MCF 10A (cell line): ENCODE results near the gene SNRPD2. TPM values are rescaled to one million over a fixed set of nuclear protein-coding genes. Genes with fewer than 3 reads are reported as not detected.

Experiments
- BruUV-seq: library from RNA; stranded (reverse); fragments of 400-500 nt; replicated peaks from 2 replicates; lab custom pipeline; 2021; lab: Mats Ljungman, UMichigan
- CTCF ChIA-PET: fragments of 300-600 bp; sonication (Branson Sonifier 250); formaldehyde crosslinking; extraction: SDS; loops from one replicate; lab custom pipeline; 2021; ENCODE audit warnings: antibody characterized with exemption, inconsistent platforms; lab: Yijun Ruan, JAX
- POLR2A ChIA-PET: fragments of 300-600, 350-650 bp; sonication (Branson Sonifier 250); formaldehyde crosslinking; extraction: SDS; loops from one replicate; lab custom pipeline; 2020; ENCODE audit warnings: antibody characterized with exemption, inconsistent platforms; lab: Yijun Ruan, JAX
- DNase-seq: peaks from one replicate; pipeline ENCODE4 v3.0.0-alpha.2; 2018; ENCODE audit not compliant: unreplicated experiment
- H3K27ac Mint-ChIP-seq: one replicate; pipeline ENCODE4 v1.8.0; 2022; ENCODE audit warnings: mild to moderate bottlenecking, low read depth, mixed read lengths; ENCODE audit not compliant: unreplicated experiment
- H3K27me3 Mint-ChIP-seq: one replicate; pipeline ENCODE4 v1.8.0; 2022; ENCODE audit warnings: mixed read lengths; ENCODE audit not compliant: insufficient read depth, unreplicated experiment
- H3K36me3 Mint-ChIP-seq: one replicate; pipeline ENCODE4 v1.8.0; 2022; ENCODE audit warnings: mild to moderate bottlenecking, moderate library complexity, mixed read lengths; ENCODE audit not compliant: insufficient read depth, unreplicated experiment
- H3K4me1 Mint-ChIP-seq: one replicate; pipeline ENCODE4 v1.8.0; 2022; ENCODE audit warnings: mixed read lengths; ENCODE audit not compliant: insufficient read depth, unreplicated experiment
- H3K4me3 Mint-ChIP-seq: one replicate; pipeline ENCODE4 v1.8.0; 2022; ENCODE audit warnings: mild to moderate bottlenecking, moderate library complexity, mixed read lengths; ENCODE audit not compliant: unreplicated experiment
- H3K9me3 Mint-ChIP-seq: one replicate; pipeline ENCODE4 v1.8.0; 2022; ENCODE audit warnings: mixed read lengths; ENCODE audit not compliant: unreplicated experiment
- CTCF ChIP-seq: fragments of 200-600 bp; IDR thresholded peaks from one replicate; pipeline ENCODE4 v1.8.0; 2022; ENCODE audit warnings: antibody characterized with exemption, mild to moderate bottlenecking; ENCODE audit not compliant: unreplicated experiment
- intact Hi-C: fragments of 100-400 bp; cut with micrococcal nuclease; formaldehyde crosslinking; loops from 2 replicates; pipeline ENCODE4 v1.14.1; 2022
- total RNA-seq: library from RNA; stranded (reverse); gene quantifications from 2 replicates; pipeline ENCODE4 v1.2.3, GENCODE V29; 2022

Gene SNRPD2
- total RNA-seq, 1 experiment from 2014 or later: 406 TPM

- DNase-seq: no peak
- Mint-ChIP-seq H3K27ac (no peak overlapping the region), H3K36me3 (no peaks in the 10 kb centered on the region), H3K9me3 (no peaks in the 10 kb centered on the region), H3K27me3 (no peaks in the 10 kb centered on the region), H3K4me1 (peaks cover 24% of the 10 kb centered on the region), H3K4me3 (peak overlapping the region; percentile 61)
- no TSS peak for BruUV-seq
- ChIA-PET POLR2A (interaction anchor here (0.7 to 1.7 kb wide), 5 partner anchors 16 to 62 kb away, joined by 3 to 9 read pairs (median 5); partner anchors contain the start of genes GIPR, QPCTL and SNRPD2), CTCF (interaction anchor here (0.6 to 1.1 kb wide), 5 partner anchors 35 to 96 kb away, joined by 3 to 7 read pairs (median 4); no protein-coding TSS in a partner anchor)
- intact Hi-C loops: no loop called here
- TF ChIP-seq CTCF: no peak
Measured at GRCh38 chr19:45646345-45646698, 45.4 kb downstream of the SNRPD2 start.

- peaks cover 29% of the 10 kb centered on the region for H3K4me1 Mint-ChIP-seq
- no peak for TF ChIP-seq CTCF
- ChIA-PET POLR2A (interaction anchor here (0.7 to 1.7 kb wide), 6 partner anchors 15 to 62 kb away, joined by 3 to 9 read pairs (median 4); partner anchors contain the start of genes GIPR, QPCTL and SNRPD2), CTCF (interaction anchor here (0.6 to 1.1 kb wide), 6 partner anchors 35 to 160 kb away, joined by 3 to 7 read pairs (median 4); no protein-coding TSS in a partner anchor)
- intact Hi-C loops: no loop called here
- H3K27me3 Mint-ChIP-seq: no peaks in the 10 kb centered on the region
- peak overlapping the region; percentile 61 for H3K4me3 Mint-ChIP-seq
- peaks cover 3% of the 10 kb centered on the region for H3K36me3 Mint-ChIP-seq
- DNase-seq: peak; percentile 81
- H3K9me3 Mint-ChIP-seq: no peaks in the 10 kb centered on the region
- no peak overlapping the region for H3K27ac Mint-ChIP-seq
- no TSS peak for BruUV-seq
Measured at GRCh38 chr19:45645631-45646344, 46.0 kb downstream of the SNRPD2 start.

GRCh38 chr19:45645068-45645630 is 46.6 kb downstream of the SNRPD2 start:
- no peak for TF ChIP-seq CTCF
- intact Hi-C loops: no loop called here
- BruUV-seq: no TSS peak
- Mint-ChIP-seq H3K9me3 (no peaks in the 10 kb centered on the region), H3K27me3 (no peaks in the 10 kb centered on the region), H3K36me3 (peaks cover 4% of the 10 kb centered on the region), H3K27ac (no peak overlapping the region), H3K4me1 (peaks cover 31% of the 10 kb centered on the region), H3K4me3 (peak overlapping the region; percentile 61)
- CTCF ChIA-PET: interaction anchor here (0.6 to 1.1 kb wide), 3 partner anchors 54 to 171 kb away, joined by 3 to 4 read pairs (median 3); no protein-coding TSS in a partner anchor
- POLR2A ChIA-PET: interaction anchor here (0.9 to 1.7 kb wide), 5 partner anchors 14 to 51 kb away, joined by 3 to 9 read pairs (median 5); partner anchors contain the start of genes GIPR, QPCTL and SNRPD2
- DNase-seq: no peak
